ENCODE results near the gene PDAP1. TPM values are rescaled to one million over a fixed set of nuclear protein-coding genes. Genes with fewer than 3 reads are reported as not detected.

Gene PDAP1
- total RNA-seq, 1 donor from 2014 or later = 105 TPM

- DNase-seq (no peak), ATAC-seq (ENCODE audit: low read depth) (no peak)
- H3K9me3 Mint-ChIP-seq = no peaks in the 10 kb centered on the region
- no peak overlapping the region for H3K4me3 Mint-ChIP-seq
- H3K27ac Mint-ChIP-seq = no peak overlapping the region
- H3K27me3 Mint-ChIP-seq = no peaks in the 10 kb centered on the region
- H3K4me1 Mint-ChIP-seq = peaks cover 10% of the 10 kb centered on the region
- ChIA-PET POLR2A (interaction anchor here (0.6 kb wide), 1 partner anchor 10 kb away, joined by 4 read pairs; no protein-coding TSS in a partner anchor), CTCF (no interaction called here)
- H3K36me3 Mint-ChIP-seq (ENCODE audit: low read depth) = peaks cover 94% of the 10 kb centered on the region
- intact Hi-C loops (cut with micrococcal nuclease) = no loop called here
- no peak for TF ChIP-seq CTCF (IDR thresholded peaks at IDR 0.05)
Measured at GRCh38 chr7:99455874-99456273, 47.5 kb upstream of the PDAP1 start.

- H3K27me3 Mint-ChIP-seq = no peaks in the 10 kb centered on the region
- DNase-seq (no peak), ATAC-seq (ENCODE audit: low read depth) (no peak)
- ChIA-PET CTCF (no interaction called here), POLR2A (interaction anchor here (0.6 kb wide), 1 partner anchor 1927 kb away, joined by 6 read pairs; no protein-coding TSS in a partner anchor)
- H3K4me3 Mint-ChIP-seq = no peak overlapping the region
- H3K27ac Mint-ChIP-seq = no peak overlapping the region
- no peak for TF ChIP-seq CTCF (IDR thresholded peaks at IDR 0.05)
- no peaks in the 10 kb centered on the region for H3K9me3 Mint-ChIP-seq
- H3K36me3 Mint-ChIP-seq (ENCODE audit: low read depth) = peaks cover 90% of the 10 kb centered on the region
- no peaks in the 10 kb centered on the region for H3K4me1 Mint-ChIP-seq
- intact Hi-C loops (cut with micrococcal nuclease) = no loop called here
Measured at GRCh38 chr7:99453105-99453504, 44.7 kb upstream of the PDAP1 start.

- no peak overlapping the region for H3K4me3 Mint-ChIP-seq
- no peaks in the 10 kb centered on the region for H3K4me1 Mint-ChIP-seq
- no peak overlapping the region for H3K27ac Mint-ChIP-seq
- ATAC-seq (ENCODE audit: low read depth) (no peak), DNase-seq (no peak)
- ChIA-PET CTCF (no interaction called here), POLR2A (no interaction called here)
- no peak for TF ChIP-seq CTCF (IDR thresholded peaks at IDR 0.05)
- intact Hi-C loops (cut with micrococcal nuclease) = no loop called here
- no peaks in the 10 kb centered on the region for H3K9me3 Mint-ChIP-seq
- H3K27me3 Mint-ChIP-seq = no peaks in the 10 kb centered on the region
- peaks cover 90% of the 10 kb centered on the region for H3K36me3 Mint-ChIP-seq (ENCODE audit: low read depth)
Measured at GRCh38 chr7:99452541-99452940, 44.1 kb upstream of the PDAP1 start.

- ChIA-PET CTCF (no interaction called here), POLR2A (no interaction called here)
- no peaks in the 10 kb centered on the region for H3K9me3 Mint-ChIP-seq
- ATAC-seq (ENCODE audit: low read depth) (no peak), DNase-seq (no peak)
- H3K4me3 Mint-ChIP-seq = no peak overlapping the region
- intact Hi-C loops (cut with micrococcal nuclease) = no loop called here
- H3K27me3 Mint-ChIP-seq = no peaks in the 10 kb centered on the region
- TF ChIP-seq CTCF (IDR thresholded peaks at IDR 0.05) = no peak
- H3K36me3 Mint-ChIP-seq (ENCODE audit: low read depth) = peaks cover 86% of the 10 kb centered on the region
- H3K27ac Mint-ChIP-seq = no peak overlapping the region
- H3K4me1 Mint-ChIP-seq = no peaks in the 10 kb centered on the region
Measured at GRCh38 chr7:99451936-99452335, 43.5 kb upstream of the PDAP1 start.

- peaks cover 5% of the 10 kb centered on the region for H3K4me1 Mint-ChIP-seq
- ChIA-PET CTCF (interaction anchor here (0.9 kb wide), 1 partner anchor 85 kb away, joined by 3 read pairs; no protein-coding TSS in a partner anchor), POLR2A (interaction anchor here (0.5 to 0.7 kb wide), 2 partner anchors 15 to 22 kb away, joined by 3 read pairs; no protein-coding TSS in a partner anchor)
- H3K36me3 Mint-ChIP-seq (ENCODE audit: low read depth) = peaks cover 80% of the 10 kb centered on the region
- no peaks in the 10 kb centered on the region for H3K9me3 Mint-ChIP-seq
- H3K4me3 Mint-ChIP-seq = no peak overlapping the region
- intact Hi-C loops (cut with micrococcal nuclease) = no loop called here
- DNase-seq (no peak), ATAC-seq (ENCODE audit: low read depth) (no peak)
- no peak overlapping the region for H3K27ac Mint-ChIP-seq
- H3K27me3 Mint-ChIP-seq = no peaks in the 10 kb centered on the region
- no peak for TF ChIP-seq CTCF (IDR thresholded peaks at IDR 0.05)
Measured at GRCh38 chr7:99449326-99449725, 40.9 kb upstream of the PDAP1 start.
